Astrocyte of the cerebellum (primary cell): ENCODE measurements around the gene CSTB.

ENCODE experiments used
- DNase-seq: peaks from one replicate; pipeline ENCODE4 v3.0.0-alpha.2; 2011; ENCODE audit warnings: low read depth
- H3K4me3 ChIP-seq: 2 replicates; pipeline ENCODE4 v1.5.1; 2011; ENCODE audit warnings: mild to moderate bottlenecking, low read depth, low read length, moderate library complexity
- CTCF ChIP-seq: IDR thresholded peaks from 2 replicates; pipeline ENCODE4 v1.5.1; 2012; ENCODE audit warnings: low read length, low read depth, moderate library complexity, mild to moderate bottlenecking; ENCODE audit errors: missing control alignments
- in situ Hi-C: cut with HindIII; loops from 2 replicates; pipeline ENCODE4 v1.10.0; 2017; ENCODE audit warnings: low sequenced_read_pairs

Gene CSTB

GRCh38 chr21:43774163-43774562, 1.9 kb downstream of the CSTB start:
- no peak for DNase-seq
- TF ChIP-seq CTCF, result no peak
- in situ Hi-C loops, result loop anchor here (25.0 kb wide), 1 partner anchor 88 kb away; the partner anchor contains the start of gene AGPAT3
- no peak overlapping the region for H3K4me3 ChIP-seq

GRCh38 chr21:43772425-43772821, 3.7 kb downstream of the CSTB start:
- in situ Hi-C loops, result loop anchor here (25.0 kb wide), 1 partner anchor 90 kb away; the partner anchor contains the start of gene AGPAT3
- no peak for TF ChIP-seq CTCF

GRCh38 chr21:43771698-43772424, 4.2 kb downstream of the CSTB start:
- no peak for DNase-seq
- in situ Hi-C loops, result loop anchor here (25.0 kb wide), 1 partner anchor 90 kb away; the partner anchor contains the start of gene AGPAT3
- H3K4me3 ChIP-seq, result no peak overlapping the region
- TF ChIP-seq CTCF, result no peak

More at GRCh38 chr21:43772425-43772821, 3.7 kb downstream of the CSTB start:
- no peak for DNase-seq
- no peak overlapping the region for H3K4me3 ChIP-seq

GRCh38 chr21:43771199-43771675, 4.9 kb downstream of the CSTB start:
- in situ Hi-C loops, result loop anchor here (25.0 kb wide), 1 partner anchor 91 kb away; the partner anchor contains the start of gene AGPAT3
- H3K4me3 ChIP-seq, result no peak overlapping the region
- no peak for TF ChIP-seq CTCF
- no peak for DNase-seq

GRCh38 chr21:43770066-43770655, 5.9 kb downstream of the CSTB start:
- in situ Hi-C loops, result loop anchor here (25.0 kb wide), 1 partner anchor 92 kb away; the partner anchor contains the start of gene AGPAT3
- no peak for TF ChIP-seq CTCF
- H3K4me3 ChIP-seq, result no peak overlapping the region
- DNase-seq, result no peak

GRCh38 chr21:43769325-43769958, 6.7 kb downstream of the CSTB start:
- no peak for DNase-seq
- no peak overlapping the region for H3K4me3 ChIP-seq
- in situ Hi-C loops, result loop anchor here (25.0 kb wide), 1 partner anchor 93 kb away; the partner anchor contains the start of gene AGPAT3
- no peak for TF ChIP-seq CTCF
